Right lobe of liver (tissue), 6 donors: ENCODE results near the gene NEU4. TPM values are rescaled to one million over a fixed set of nuclear protein-coding genes. Genes with fewer than 3 reads are reported as not detected.
"Not testable (repeated sequence)": the region's sequence is repeated elsewhere in the genome, so short reads cannot be mapped to it uniquely, and the experiment has no call there.

ENCODE experiments used
- ATAC-seq, 4 donors: fragments of 200-7000 bp; cut with Tn5 transposase; one replicate each; pipeline ENCODE4 v1.9.1; 2020; ENCODE audit warnings: mild to moderate bottlenecking in 4 of 4, moderate library complexity in 4 of 4
- DNase-seq, 3 donors: peaks; one replicate each; pipeline ENCODE4 v3.0.0-alpha.2; 2020
- H3K27ac ChIP-seq, 3 donors: fragments of 200-600 bp; one replicate each; pipeline ENCODE4 v1.8.0; 2022
- H3K27me3 ChIP-seq, 2 donors: fragments of 200-600 bp; one replicate each; pipeline ENCODE4 v1.8.0; 2022
- H3K36me3 ChIP-seq, 4 donors: fragments of 200-600 bp; sonication (generic) in 1 of 4; one replicate each; pipeline versions ENCODE4 v1.5.1 to v1.8.0; 2017 to 2022; ENCODE audit warnings: control low read depth in 1 of 4
- H3K4me1 ChIP-seq, 4 donors: fragments of 200-600 bp; sonication (generic) in 1 of 4; one replicate each; pipeline versions ENCODE4 v1.5.1 to v1.8.0; 2017 to 2022; ENCODE audit warnings: control low read depth in 1 of 4
- H3K4me3 ChIP-seq, 3 donors: fragments of 200-600 bp; one replicate each; pipeline ENCODE4 v1.8.0; 2022
- H3K9me3 ChIP-seq, 4 donors: fragments of 200-600 bp; sonication (generic) in 1 of 4; one replicate each; pipeline versions ENCODE4 v1.5.1 to v1.8.0; 2017 to 2022; ENCODE audit warnings: control low read depth in 1 of 4
- CTCF ChIP-seq, 4 donors: fragments of 200-600 bp in 3 of 4; fragments of 450-650 bp in 1 of 4; IDR thresholded peaks; one replicate each; pipeline versions ENCODE4 v1.5.1 to v1.8.0; 2016 to 2022; ENCODE audit warnings: antibody characterized with exemption in 4 of 4, mild to moderate bottlenecking in 2 of 4
- POLR2A ChIP-seq: fragments of 450-650 bp; IDR thresholded peaks from one replicate; pipeline ENCODE4 v1.6.1; 2017; ENCODE audit warnings: antibody characterized with exemption, mild to moderate bottlenecking
- WGBS: methylation state at CpG from one replicate; pipeline ENCODE4 v1.1.6; 2018; ENCODE audit warnings: low coverage, low lambda C conversion rate; ENCODE audit not compliant: insufficient coverage; ENCODE audit errors: missing lambda C conversion rate; 5-methylcytosine and 5-hydroxymethylcytosine counted together
- intact Hi-C, 2 donors: fragments of 100-400 bp; cut with DNase I; formaldehyde crosslinking; loops; one replicate each; pipeline versions ENCODE4 v1.11.2 to v1.14.1; 2022
- long read RNA-seq: library from polyadenylated mRNA; unstranded; transcript quantifications from one replicate; pipeline ENCODE4 v2.0.0, GENCODE V29; 2019
- total RNA-seq, 6 experiments: library from RNA; depleted of rRNA in 2 of 6; stranded (reverse); fragments of >200 nt in 2 of 6; fragmentation: NEBNext Ultra II Directional in 3 of 6; extraction: Animal tissue kit (Norgen Biotek cat#: 25700) in 3 of 6; gene quantifications; one replicate each; pipeline versions ENCODE4 v1.1.0 to v1.2.4, GENCODE V29; 2016 to 2023
- donor health status: DM: no; HTN: yes; CAD: no.
- donor health status: DM: no; HTN: no; CAD: no.
- donor health status: DM: no; HTN: no; CAD: no.
- donor health status: DM: no; HTN: yes; CAD: no.
- donor health status: DM: no; HTN: yes; CAD: no.

NEU4 gene
- 10 to 100 TPM; 16.8 to 87.1 (median 76.2) TPM for total RNA-seq
- long read RNA-seq, partial matches to known transcripts = 2 of 11 reads
- long read RNA-seq, other reads (novel, unspliced or antisense) = 5 of 11 reads

GRCh38 chr2:241808721-241809382 is at the start of gene NEU4:
NEU4 (plus strand) TSS chr2:241809193; CDS start chr2:241814485, 5,292 bp downstream.
- Histone ChIP-seq H3K9me3 (no peaks in the 10 kb centered on the region), H3K4me1 (peaks cover 0 to 27% (median 3%) of the 10 kb centered on the region in 4 donors), H3K27ac (peak within 1 kb of the TSS in 2 of 3 donors; percentile 89 to 91), H3K36me3 (no peaks in the 10 kb centered on the region), H3K27me3 (no peaks in the 10 kb centered on the region), H3K4me3 (peak within 1 kb of the TSS; percentile 36 to 74 (median 73))
- intact Hi-C loops = no loop called here
- ATAC-seq (peak; percentile 77 to 90 (median 86)), DNase-seq (peak; percentile 73 to 93 (median 91))
- TF ChIP-seq POLR2A = peak; percentile 65
- TF ChIP-seq CTCF (IDR thresholded peaks at IDR 0.05) = no peak
- WGBS = 48% methylated on average over 13 of the region's 31 CpGs

GRCh38 chr2:241759893-241760292 is 49.1 kb upstream of the NEU4 start:
- H3K27ac ChIP-seq, H3K27me3 ChIP-seq, intact Hi-C loops, ATAC-seq, H3K4me1 ChIP-seq, H3K9me3 ChIP-seq, DNase-seq, H3K4me3 ChIP-seq: not testable (repeated sequence)
- H3K36me3 ChIP-seq = peaks cover 0 to 20% (median 6%) of the 10 kb centered on the region in 4 donors
- WGBS = 87% methylated on average over 6 of the region's 16 CpGs

GRCh38 chr2:241760301-241760771 is 48.7 kb upstream of the NEU4 start:
- DNase-seq (no peak), ATAC-seq (no peak)
- H3K27ac ChIP-seq = no peak overlapping the region

GRCh38 chr2:241762321-241762932 is 46.6 kb upstream of the NEU4 start:
- Histone ChIP-seq H3K36me3 (peaks cover 0 to 7% (median 0%) of the 10 kb centered on the region in 4 donors), H3K27me3 (no peaks in the 10 kb centered on the region), H3K9me3 (no peaks in the 10 kb centered on the region), H3K27ac (no peak overlapping the region), H3K4me3 (no peak overlapping the region), H3K4me1 (no peaks in the 10 kb centered on the region)
- WGBS = 58% methylated on average over 16 of the region's 18 CpGs
- no peak for DNase-seq
- ATAC-seq = peak; percentile 26 to 44 (median 38)
- intact Hi-C loops = no loop called here
- TF ChIP-seq CTCF (IDR thresholded peaks at IDR 0.05) (no peak), POLR2A (no peak)

More at GRCh38 chr2:241760301-241760771, 48.7 kb upstream of the NEU4 start:
- WGBS = no CpG with 5 or more reads among the region's 17 CpGs
- TF ChIP-seq POLR2A (no peak), CTCF (IDR thresholded peaks at IDR 0.05) (no peak)
- no peak overlapping the region for H3K4me3 ChIP-seq
- intact Hi-C loops = no loop called here
- no peaks in the 10 kb centered on the region for H3K4me1 ChIP-seq
- peaks cover 0 to 19% (median 6%) of the 10 kb centered on the region in 4 donors for H3K36me3 ChIP-seq
- H3K9me3 ChIP-seq = no peaks in the 10 kb centered on the region
- H3K27me3 ChIP-seq = no peaks in the 10 kb centered on the region

- WGBS = 86% methylated on average over 5 of the region's 13 CpGs
- Histone ChIP-seq H3K36me3 (peaks cover 0 to 7% (median 0%) of the 10 kb centered on the region in 4 donors), H3K4me1 (no peaks in the 10 kb centered on the region), H3K27me3 (no peaks in the 10 kb centered on the region), H3K4me3 (no peak overlapping the region), H3K9me3 (no peaks in the 10 kb centered on the region), H3K27ac (no peak overlapping the region)
- intact Hi-C loops = no loop called here
- TF ChIP-seq POLR2A = no peak
- DNase-seq (no peak), ATAC-seq (peak; percentile 25 to 58 (median 46))
These were observed 46.0 kb upstream of the NEU4 start for GRCh38 chr2:241762933-241763369.
